ENCODE measurements around the gene FAM53B. TPM values are rescaled to one million over a fixed set of nuclear protein-coding genes. Genes with fewer than 3 reads are reported as not detected.
A peak's percentile ranks its signal among the peaks of the same experiment; 100 is the strongest.

FAM53B gene
- total and polyA plus RNA-seq, 2 experiments from 2014 or later, result 2.1 to 10.1 TPM

DNA sequence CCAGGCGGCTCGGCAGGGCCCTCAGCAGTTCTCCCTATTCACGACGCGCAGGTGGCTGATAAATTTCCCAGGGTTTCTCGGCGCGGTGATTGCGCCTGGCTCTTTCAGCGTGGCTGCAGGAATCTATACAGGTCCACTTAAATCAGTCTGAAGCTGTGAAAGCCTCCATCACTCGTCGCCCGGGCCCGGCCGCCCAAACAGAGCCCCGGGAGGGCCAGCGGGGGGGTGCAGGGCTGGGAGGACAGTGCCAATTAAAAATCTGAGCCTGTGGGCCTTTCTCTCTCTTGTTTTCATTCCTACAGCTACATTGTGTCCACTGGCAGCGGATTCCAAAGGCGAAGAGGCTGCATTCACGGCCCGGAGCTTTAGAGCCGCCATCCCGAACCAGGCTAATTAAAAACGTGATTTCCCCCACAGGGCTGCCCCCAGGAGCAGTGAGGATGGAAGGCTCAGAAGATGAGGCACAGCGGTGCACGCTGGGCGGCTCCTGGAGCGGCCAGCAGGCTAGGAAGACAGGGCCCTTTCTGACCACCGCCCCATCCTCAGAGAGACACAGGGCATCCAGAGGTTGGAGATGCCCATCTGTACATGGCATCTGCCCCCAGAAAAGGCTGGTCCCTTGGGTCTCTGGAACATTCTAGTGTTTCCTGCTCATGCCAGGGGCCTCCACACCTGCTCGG lies 100.7 kb downstream of the FAM53B start:
- peaks cover 30% of the 10 kb centered on the region for H3K4me1 ChIP-seq (ENCODE audit: insufficient read depth)
- in situ Hi-C loops (cut with MboI), result no loop called here
- 97 to 98% methylated on average over 30 of the region's 30 CpGs for WGBS, 2 experiments (ENCODE audit: low coverage in 1 of 2, low lambda C conversion rate in 2 of 2, missing lambda C conversion rate in 2 of 2)

DNA sequence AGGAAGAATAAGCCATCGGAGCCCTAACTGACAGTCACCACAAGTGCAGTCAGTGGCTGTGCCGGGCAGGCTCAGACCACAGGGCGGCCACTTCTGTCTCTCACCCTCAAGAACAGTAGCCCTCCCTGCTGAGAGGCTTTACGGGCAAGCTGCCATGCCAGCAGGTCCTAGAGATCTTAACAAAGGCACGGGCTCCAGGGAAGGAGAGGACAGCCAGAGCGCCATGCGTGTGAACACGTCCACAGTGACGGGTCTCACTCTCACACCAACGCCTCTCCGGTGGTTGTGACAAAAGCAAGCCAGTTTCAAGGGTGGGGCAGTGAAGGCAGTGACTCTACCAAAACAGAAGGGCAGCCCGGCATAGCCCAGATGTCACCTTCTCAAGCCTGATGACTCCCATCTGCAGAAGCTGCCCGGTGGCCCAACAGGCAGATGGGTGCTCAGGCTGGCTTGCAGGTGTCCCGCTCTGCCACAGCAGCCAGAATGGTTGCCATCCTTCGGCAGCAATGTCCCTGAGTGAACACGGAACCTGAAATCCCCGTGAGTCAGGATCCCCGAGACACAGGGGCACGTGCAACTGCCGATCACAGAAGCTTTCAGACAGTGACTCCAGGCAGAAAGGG lies 102.0 kb downstream of the FAM53B start:
- H3K4me2 ChIP-seq (ENCODE audit: unreplicated experiment), result no peak overlapping the region
- in situ Hi-C loops (cut with MboI), result no loop called here
- no peaks in the 10 kb centered on the region for H4K20me1 ChIP-seq (ENCODE audit: insufficient read depth)
- no peak for DNase-seq
- no peak overlapping the region for H2AFZ ChIP-seq
- TF ChIP-seq EZH2phosphoT487 (IDR thresholded peaks at IDR 0.05; ENCODE audit: insufficient read depth, low read depth), result no peak
- H3F3A ChIP-seq (ENCODE audit: insufficient read depth), result no peaks in the 10 kb centered on the region
- no peak overlapping the region for H3K27ac ChIP-seq
- no peaks in the 10 kb centered on the region for H3K9me2 ChIP-seq (ENCODE audit: insufficient read depth)
- no peaks in the 10 kb centered on the region for H3K9me3 ChIP-seq (ENCODE audit: low read depth)
- H3K79me2 ChIP-seq (ENCODE audit: insufficient read depth), result peaks cover 5% of the 10 kb centered on the region; the same call in 1 of the 2 replicates
- H3K9ac ChIP-seq, result no peak overlapping the region
- H3K36me3 ChIP-seq (ENCODE audit: low read depth), result no peaks in the 10 kb centered on the region
- 93% methylated on average over 20 of the region's 20 CpGs for WGBS, 2 experiments (ENCODE audit: low coverage in 1 of 2, low lambda C conversion rate in 2 of 2, missing lambda C conversion rate in 2 of 2)
- H3K4me3 ChIP-seq, result no peak overlapping the region
- no peaks in the 10 kb centered on the region for H3K27me3 ChIP-seq (replicated peaks; ENCODE audit: insufficient read depth)
- H3K4me1 ChIP-seq (ENCODE audit: insufficient read depth), result peaks cover 22% of the 10 kb centered on the region

More for the DNA sequence above, 100.7 kb downstream of the FAM53B start:
- TF ChIP-seq EZH2phosphoT487 (IDR thresholded peaks at IDR 0.05; ENCODE audit: insufficient read depth, low read depth), result no peak
- TF ChIP-seq EZH2 (IDR thresholded peaks at IDR 0.05; ENCODE audit: insufficient read depth, poor library complexity, severe bottlenecking), result no peak
- H3K9me3 ChIP-seq (ENCODE audit: low read depth), result no peaks in the 10 kb centered on the region
- DNase-seq, result no peak
- no peaks in the 10 kb centered on the region for H3K9me2 ChIP-seq (ENCODE audit: insufficient read depth)
- H3K9ac ChIP-seq, result no peak overlapping the region
- no peak overlapping the region for H2AFZ ChIP-seq
- no peaks in the 10 kb centered on the region for H3K36me3 ChIP-seq (ENCODE audit: low read depth)
- H3K27me3 ChIP-seq (replicated peaks; ENCODE audit: insufficient read depth), result no peaks in the 10 kb centered on the region
- H3K27ac ChIP-seq, result no peak overlapping the region
- no peaks in the 10 kb centered on the region for H3F3A ChIP-seq (ENCODE audit: insufficient read depth)
- no peak overlapping the region for H3K4me2 ChIP-seq (ENCODE audit: unreplicated experiment)
- no peaks in the 10 kb centered on the region for H4K20me1 ChIP-seq (ENCODE audit: insufficient read depth)
- H3K4me3 ChIP-seq, result no peak overlapping the region
- peaks cover 5% of the 10 kb centered on the region; the same call in 1 of the 2 replicates for H3K79me2 ChIP-seq (ENCODE audit: insufficient read depth)

GRCh38 chr10:124641282-124642087 lies 102.7 kb downstream of the FAM53B start:
- no peaks in the 10 kb centered on the region for H3K27me3 ChIP-seq (replicated peaks; ENCODE audit: insufficient read depth)
- H3K4me2 ChIP-seq (ENCODE audit: unreplicated experiment), result peak overlapping the region; percentile 43
- H3K4me3 ChIP-seq, result no peak overlapping the region
- in situ Hi-C loops (cut with MboI), result no loop called here
- TF ChIP-seq EZH2 (IDR thresholded peaks at IDR 0.05; ENCODE audit: insufficient read depth, poor library complexity, severe bottlenecking) (no peak), EZH2phosphoT487 (IDR thresholded peaks at IDR 0.05; ENCODE audit: insufficient read depth, low read depth) (no peak)
- DNase-seq, result peak; percentile 79
- no peak overlapping the region for H2AFZ ChIP-seq
- no peaks in the 10 kb centered on the region for H3F3A ChIP-seq (ENCODE audit: insufficient read depth)
- H3K36me3 ChIP-seq (ENCODE audit: low read depth), result no peaks in the 10 kb centered on the region
- no peaks in the 10 kb centered on the region for H4K20me1 ChIP-seq (ENCODE audit: insufficient read depth)
- no peaks in the 10 kb centered on the region for H3K9me2 ChIP-seq (ENCODE audit: insufficient read depth)
- WGBS, 2 experiments (ENCODE audit: low coverage in 1 of 2, low lambda C conversion rate in 2 of 2, missing lambda C conversion rate in 2 of 2), result 60 to 62% methylated on average over 15 of the region's 15 CpGs
- no peaks in the 10 kb centered on the region for H3K79me2 ChIP-seq (ENCODE audit: insufficient read depth)
- H3K4me1 ChIP-seq (ENCODE audit: insufficient read depth), result peaks cover 17% of the 10 kb centered on the region
- H3K9ac ChIP-seq, result peak overlapping the region; percentile 17; the same call in 1 of the 2 replicates
- no peak overlapping the region for H3K27ac ChIP-seq
- H3K9me3 ChIP-seq (ENCODE audit: low read depth), result no peaks in the 10 kb centered on the region

DNA sequence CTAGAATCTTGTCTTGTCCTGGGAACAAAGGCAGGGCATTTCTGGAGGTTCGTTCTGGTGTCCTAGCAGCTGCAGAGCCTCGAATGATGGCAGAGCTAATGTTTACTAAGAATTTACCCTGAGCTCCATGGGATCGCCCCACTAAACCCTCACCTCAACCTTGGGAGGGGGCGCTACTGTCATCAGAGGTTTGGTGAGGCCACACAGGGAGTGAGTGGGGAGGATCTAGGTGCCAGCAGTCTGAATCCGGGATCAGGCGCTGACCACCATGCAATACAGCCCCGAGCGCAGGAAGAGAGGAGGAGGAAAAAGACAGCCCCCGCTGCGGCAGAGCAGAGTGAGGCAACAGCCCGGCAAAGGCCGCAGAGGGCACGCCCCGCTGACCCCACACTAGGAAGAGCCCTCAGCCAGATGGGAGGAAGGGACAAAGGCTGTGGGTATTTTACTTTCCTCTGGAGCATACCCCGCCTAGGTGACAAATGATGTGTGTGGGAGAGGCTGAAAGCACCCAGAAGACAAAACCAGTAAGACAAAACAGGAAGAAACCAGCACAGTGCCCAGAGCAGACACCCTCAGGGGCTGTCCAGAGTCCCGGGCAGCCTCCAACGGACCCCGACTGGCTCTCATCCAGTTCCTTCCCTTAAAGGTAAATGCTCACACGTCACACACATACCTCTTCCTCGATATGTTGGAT lies 103.5 kb downstream of the FAM53B start:
- TF ChIP-seq EZH2 (IDR thresholded peaks at IDR 0.05; ENCODE audit: insufficient read depth, poor library complexity, severe bottlenecking) (no peak), EZH2phosphoT487 (IDR thresholded peaks at IDR 0.05; ENCODE audit: insufficient read depth, low read depth) (no peak)
- no peak for DNase-seq
- Histone ChIP-seq H3F3A (ENCODE audit: insufficient read depth) (no peaks in the 10 kb centered on the region), H4K20me1 (ENCODE audit: insufficient read depth) (no peaks in the 10 kb centered on the region), H3K36me3 (ENCODE audit: low read depth) (no peaks in the 10 kb centered on the region), H3K4me2 (ENCODE audit: unreplicated experiment) (peak overlapping the region; percentile 43), H3K4me3 (no peak overlapping the region), H3K27ac (no peak overlapping the region), H3K4me1 (ENCODE audit: insufficient read depth) (peaks cover 13% of the 10 kb centered on the region), H3K9me3 (ENCODE audit: low read depth) (no peaks in the 10 kb centered on the region), H3K9me2 (ENCODE audit: insufficient read depth) (no peaks in the 10 kb centered on the region), H3K27me3 (replicated peaks; ENCODE audit: insufficient read depth) (no peaks in the 10 kb centered on the region), H3K9ac (peak overlapping the region; percentile 17; the same call in 1 of the 2 replicates), H3K79me2 (ENCODE audit: insufficient read depth) (no peaks in the 10 kb centered on the region), H2AFZ (no peak overlapping the region)
- in situ Hi-C loops (cut with MboI), result no loop called here
- WGBS, 2 experiments (ENCODE audit: low coverage in 1 of 2, low lambda C conversion rate in 2 of 2, missing lambda C conversion rate in 2 of 2), result 71 to 72% methylated on average over 20 of the region's 20 CpGs
